ENCODE data around the gene NECTIN2.
"Not testable (repeated sequence)": the region's sequence is repeated elsewhere in the genome, so short reads cannot be mapped to it uniquely, and the experiment has no call there.

The NECTIN2 gene

DNA sequence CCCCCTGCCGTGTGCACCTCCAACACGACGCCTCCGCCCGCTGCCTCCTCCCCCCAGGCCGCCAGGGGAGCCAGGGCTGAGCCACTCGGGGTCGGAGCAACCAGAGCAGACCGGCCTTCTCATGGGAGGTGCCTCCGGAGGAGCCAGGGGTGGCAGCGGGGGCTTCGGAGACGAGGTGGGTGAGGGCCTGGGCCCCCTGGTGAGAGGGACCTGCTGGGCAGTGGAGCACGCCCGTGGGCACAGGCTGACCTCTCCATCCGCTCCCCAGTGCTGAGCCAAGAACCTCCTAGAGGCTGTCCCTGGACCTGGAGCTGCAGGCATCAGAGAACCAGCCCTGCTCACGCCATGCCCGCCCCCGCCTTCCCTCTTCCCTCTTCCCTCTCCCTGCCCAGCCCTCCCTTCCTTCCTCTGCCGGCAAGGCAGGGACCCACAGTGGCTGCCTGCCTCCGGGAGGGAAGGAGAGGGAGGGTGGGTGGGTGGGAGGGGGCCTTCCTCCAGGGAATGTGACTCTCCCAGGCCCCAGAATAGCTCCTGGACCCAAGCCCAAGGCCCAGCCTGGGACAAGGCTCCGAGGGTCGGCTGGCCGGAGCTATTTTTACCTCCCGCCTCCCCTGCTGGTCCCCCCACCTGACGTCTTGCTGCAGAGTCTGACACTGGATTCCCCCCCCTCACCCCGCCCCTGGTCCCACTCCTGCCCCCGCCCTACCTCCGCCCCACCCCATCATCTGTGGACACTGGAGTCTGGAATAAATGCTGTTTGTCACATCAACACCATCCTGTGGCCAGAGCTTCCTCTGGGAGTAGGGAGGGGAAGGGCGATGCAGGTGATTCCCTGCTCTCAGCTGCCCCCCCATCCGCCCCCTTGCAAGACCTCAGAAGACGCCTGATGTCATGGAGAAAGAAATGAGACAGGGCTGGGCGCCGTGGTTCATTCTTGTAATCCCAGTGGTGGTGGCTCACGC, 25.2 kb upstream of the NECTIN2 start:
- Histone ChIP-seq H3K4me3 (ENCODE audit: low read depth in 1 of 2, low read length in 1 of 2) (no peak overlapping the region), H3K9me3 (no peaks in the 10 kb centered on the region), H3K36me3 (no peaks in the 10 kb centered on the region), H3K27ac (no peak overlapping the region), H3K27me3 (no peaks in the 10 kb centered on the region), H3K4me1 (ENCODE audit: control insufficient read depth in 1 of 2, insufficient read depth in 1 of 2, low read depth in 1 of 2, low read length in 1 of 2) (no peaks in the 10 kb centered on the region)
- TF ChIP-seq, protein P1, sequence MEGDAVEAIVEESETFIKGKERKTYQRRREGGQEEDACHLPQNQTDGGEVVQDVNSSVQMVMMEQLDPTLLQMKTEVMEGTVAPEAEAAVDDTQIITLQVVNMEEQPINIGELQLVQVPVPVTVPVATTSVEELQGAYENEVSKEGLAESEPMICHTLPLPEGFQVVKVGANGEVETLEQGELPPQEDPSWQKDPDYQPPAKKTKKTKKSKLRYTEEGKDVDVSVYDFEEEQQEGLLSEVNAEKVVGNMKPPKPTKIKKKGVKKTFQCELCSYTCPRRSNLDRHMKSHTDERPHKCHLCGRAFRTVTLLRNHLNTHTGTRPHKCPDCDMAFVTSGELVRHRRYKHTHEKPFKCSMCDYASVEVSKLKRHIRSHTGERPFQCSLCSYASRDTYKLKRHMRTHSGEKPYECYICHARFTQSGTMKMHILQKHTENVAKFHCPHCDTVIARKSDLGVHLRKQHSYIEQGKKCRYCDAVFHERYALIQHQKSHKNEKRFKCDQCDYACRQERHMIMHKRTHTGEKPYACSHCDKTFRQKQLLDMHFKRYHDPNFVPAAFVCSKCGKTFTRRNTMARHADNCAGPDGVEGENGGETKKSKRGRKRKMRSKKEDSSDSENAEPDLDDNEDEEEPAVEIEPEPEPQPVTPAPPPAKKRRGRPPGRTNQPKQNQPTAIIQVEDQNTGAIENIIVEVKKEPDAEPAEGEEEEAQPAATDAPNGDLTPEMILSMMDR (IDR thresholded peaks at IDR 0.05), result no peak

DNA sequence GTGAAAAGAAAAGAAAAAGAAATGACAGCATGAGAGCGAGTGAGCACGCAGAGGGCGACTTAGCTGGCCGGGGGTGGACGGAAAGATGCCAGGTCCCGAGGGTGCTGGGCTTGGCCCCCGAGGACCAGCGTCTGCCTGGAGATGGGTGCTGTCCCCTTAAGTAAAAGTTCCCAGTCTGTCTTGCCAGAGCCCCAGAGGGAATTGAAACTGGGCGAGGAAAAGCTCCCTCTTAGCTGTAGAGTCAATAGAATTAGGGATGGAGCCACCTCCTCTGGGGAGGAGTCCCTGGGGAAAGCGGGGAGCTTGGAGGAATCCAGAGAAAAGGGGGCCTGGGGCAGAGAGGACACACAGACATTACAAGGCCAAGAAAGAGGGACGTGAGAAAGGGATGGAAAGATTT, 23.9 kb upstream of the NECTIN2 start:
- no peak overlapping the region for H3K4me3 ChIP-seq (ENCODE audit: low read depth in 1 of 2, low read length in 1 of 2)
- H3K27ac ChIP-seq, result no peak overlapping the region
- H3K9me3 ChIP-seq, result no peaks in the 10 kb centered on the region
- no peaks in the 10 kb centered on the region for H3K36me3 ChIP-seq
- H3K4me1 ChIP-seq (ENCODE audit: control insufficient read depth in 1 of 2, insufficient read depth in 1 of 2, low read depth in 1 of 2, low read length in 1 of 2), result no peaks in the 10 kb centered on the region
- no peaks in the 10 kb centered on the region for H3K27me3 ChIP-seq
- TF ChIP-seq, protein P1 (IDR thresholded peaks at IDR 0.05), result no peak

DNA sequence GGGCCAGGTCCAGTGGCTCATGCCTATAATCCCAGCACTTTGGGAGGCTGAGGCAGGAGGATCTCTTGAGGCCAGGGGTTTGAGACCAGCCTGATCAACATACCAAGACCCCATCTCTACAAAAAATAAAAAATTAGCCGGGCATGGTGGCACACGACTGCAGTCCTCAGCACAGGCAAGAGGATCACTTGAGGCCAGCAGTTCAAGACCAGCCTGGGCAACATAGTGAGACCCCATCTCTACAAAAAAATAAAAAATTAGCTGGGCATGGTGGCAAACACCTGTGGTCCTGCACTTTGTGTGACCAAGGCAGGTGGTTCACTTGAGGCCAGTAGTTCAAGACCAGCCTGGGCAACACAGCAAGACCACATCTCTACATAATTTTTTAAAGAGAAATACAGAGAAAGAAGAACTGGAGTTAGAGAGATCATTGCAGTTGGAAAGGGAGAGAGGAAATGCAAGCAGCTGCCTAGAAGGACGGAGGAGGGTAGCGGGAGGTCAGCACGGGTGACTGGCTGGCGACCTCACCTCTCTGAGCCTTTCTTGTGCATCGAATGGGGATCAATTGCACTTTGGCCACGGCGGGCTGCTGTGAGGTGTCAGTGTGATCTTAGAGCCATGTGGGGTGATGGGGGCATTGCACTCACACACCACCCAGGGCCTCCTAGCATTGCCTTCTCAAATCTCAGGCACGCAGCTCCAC, 23.3 kb upstream of the NECTIN2 start:
- Histone ChIP-seq H3K4me3 (ENCODE audit: low read depth in 1 of 2, low read length in 1 of 2) (no peak overlapping the region), H3K9me3 (no peaks in the 10 kb centered on the region), H3K36me3 (no peaks in the 10 kb centered on the region), H3K27ac (no peak overlapping the region), H3K27me3 (no peaks in the 10 kb centered on the region), H3K4me1 (ENCODE audit: control insufficient read depth in 1 of 2, insufficient read depth in 1 of 2, low read depth in 1 of 2, low read length in 1 of 2) (no peaks in the 10 kb centered on the region)
- TF ChIP-seq, protein P1 (IDR thresholded peaks at IDR 0.05), result no peak

DNA sequence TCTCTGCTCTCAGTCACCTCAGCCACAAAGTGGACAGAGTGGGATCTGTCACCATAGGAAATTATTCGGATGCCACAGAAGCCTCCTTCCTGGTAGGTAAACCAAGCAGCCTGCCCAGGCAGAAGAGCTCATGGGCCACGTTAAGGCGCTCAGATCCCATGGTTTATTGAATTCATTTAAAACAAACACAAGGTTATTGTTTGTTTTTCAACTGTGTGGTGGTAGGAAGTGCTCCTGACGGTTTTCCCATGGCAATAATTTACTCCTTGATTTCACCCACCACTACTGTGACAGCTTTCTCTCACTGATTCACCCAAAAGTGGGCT, 22.8 kb upstream of the NECTIN2 start:
- H3K36me3 ChIP-seq, result no peaks in the 10 kb centered on the region
- no peaks in the 10 kb centered on the region for H3K27me3 ChIP-seq
- no peaks in the 10 kb centered on the region for H3K4me1 ChIP-seq (ENCODE audit: control insufficient read depth in 1 of 2, insufficient read depth in 1 of 2, low read depth in 1 of 2, low read length in 1 of 2)
- TF ChIP-seq, protein P1 (IDR thresholded peaks at IDR 0.05), result no peak
- no peak overlapping the region for H3K27ac ChIP-seq
- no peaks in the 10 kb centered on the region for H3K9me3 ChIP-seq
- no peak overlapping the region for H3K4me3 ChIP-seq (ENCODE audit: low read depth in 1 of 2, low read length in 1 of 2)

DNA sequence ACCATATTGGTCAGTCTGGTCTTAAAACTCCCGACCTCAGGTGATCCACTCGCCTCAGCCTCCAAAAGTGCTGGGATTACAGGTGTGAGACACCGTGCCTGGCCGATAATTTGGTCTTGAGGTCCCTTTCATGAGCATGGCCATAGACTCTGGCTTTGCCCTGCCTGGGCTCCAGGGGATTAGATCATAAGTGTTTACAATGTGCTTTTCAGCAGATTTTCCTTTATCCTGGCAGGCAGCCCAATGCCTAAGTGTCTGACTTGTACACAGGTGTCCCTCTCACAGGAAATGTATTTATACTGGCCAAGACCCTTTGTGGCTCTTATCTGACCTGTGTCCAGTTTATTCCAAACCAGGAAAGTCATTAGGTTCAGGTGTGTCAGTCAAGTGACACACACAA, 21.3 kb upstream of the NECTIN2 start:
- TF ChIP-seq, protein P1 (IDR thresholded peaks at IDR 0.05), result no peak
- Histone ChIP-seq H3K4me1 (ENCODE audit: control insufficient read depth in 1 of 2, insufficient read depth in 1 of 2, low read depth in 1 of 2, low read length in 1 of 2) (no peaks in the 10 kb centered on the region), H3K9me3 (no peaks in the 10 kb centered on the region), H3K27me3 (no peaks in the 10 kb centered on the region), H3K36me3 (no peaks in the 10 kb centered on the region), H3K4me3 (ENCODE audit: low read depth in 1 of 2, low read length in 1 of 2) (no peak overlapping the region), H3K27ac (no peak overlapping the region)

DNA sequence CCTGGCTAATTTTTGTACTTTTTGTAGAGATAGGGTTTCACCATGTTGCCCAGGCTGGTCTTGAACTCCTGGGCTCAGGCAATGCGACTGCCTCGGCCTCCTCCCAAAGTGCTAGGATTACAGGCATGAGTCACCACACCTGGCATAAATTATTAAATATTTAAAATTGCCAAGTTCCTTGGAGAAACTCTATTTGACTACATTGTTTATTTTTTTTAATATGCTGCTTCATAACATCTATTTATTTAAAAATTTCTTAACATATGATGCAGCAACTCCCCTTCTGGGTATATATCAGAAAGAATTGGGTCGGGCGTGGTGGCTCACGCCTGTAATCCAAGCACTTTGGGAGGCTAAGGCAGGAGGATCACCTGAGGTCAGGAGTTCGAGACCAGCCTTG, 13.2 kb upstream of the NECTIN2 start:
- not testable (repeated sequence) for H3K4me3 ChIP-seq (ENCODE audit: low read depth in 1 of 2, low read length in 1 of 2); H3K27ac ChIP-seq; H3K27me3 ChIP-seq; H3K36me3 ChIP-seq; H3K4me1 ChIP-seq (ENCODE audit: control insufficient read depth in 1 of 2, insufficient read depth in 1 of 2, low read depth in 1 of 2, low read length in 1 of 2); H3K9me3 ChIP-seq

DNA sequence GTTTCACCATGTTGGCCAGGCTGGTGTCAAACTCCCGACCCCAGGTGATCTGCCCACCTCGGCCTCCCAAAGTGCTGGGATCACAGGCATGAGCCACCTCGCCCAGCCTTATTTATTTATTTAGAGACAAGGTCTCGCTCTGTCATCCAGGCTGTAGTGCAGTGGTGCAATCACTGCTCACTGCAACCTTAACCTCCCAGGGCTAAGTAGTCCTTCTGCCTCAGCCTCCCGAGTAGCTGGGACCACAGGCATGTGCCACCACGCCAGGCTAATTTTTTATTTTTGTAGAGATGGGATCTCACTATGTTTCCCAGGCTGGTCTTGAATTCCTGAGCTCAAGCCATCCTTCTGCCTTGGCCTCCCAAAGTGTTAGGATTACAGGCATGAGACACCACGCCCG, 11.7 kb upstream of the NECTIN2 start:
- H3K9me3 ChIP-seq; H3K4me1 ChIP-seq (ENCODE audit: control insufficient read depth in 1 of 2, insufficient read depth in 1 of 2, low read depth in 1 of 2, low read length in 1 of 2); H3K27ac ChIP-seq; H3K27me3 ChIP-seq; H3K36me3 ChIP-seq; H3K4me3 ChIP-seq (ENCODE audit: low read depth in 1 of 2, low read length in 1 of 2): not testable (repeated sequence)
